Omental fat pad (tissue), 4 donors: ENCODE data around the gene SRD5A1. TPM values are rescaled to one million over a fixed set of nuclear protein-coding genes. Genes with fewer than 3 reads are reported as not detected.
A peak's percentile ranks its signal among the peaks of the same experiment; 100 is the strongest.

Experiments
- ATAC-seq: fragments of 150-250 bp; one replicate; pipeline ENCODE4 v1.9.1; 2016; ENCODE audit warnings: mild to moderate bottlenecking, moderate library complexity; ENCODE audit not compliant: low FRiP score
- DNase-seq: peaks from one replicate; pipeline ENCODE4 v3.0.0-alpha.2; 2019; ENCODE audit warnings: low spot score
- total RNA-seq, 4 donors: library from RNA; depleted of rRNA; stranded (reverse); fragments of >200 nt; gene quantifications; one replicate each; pipeline ENCODE4 v1.1.0, GENCODE V29; 2016
- TF ChIP-seq, protein P1 (sequence below), 3 donors: fragments of 450-650 bp; IDR thresholded peaks; one replicate each; pipeline ENCODE4 v1.5.1; 2016 to 2017; ENCODE audit warnings: antibody characterized with exemption in 3 of 3, mild to moderate bottlenecking in 3 of 3, moderate library complexity in 2 of 3

SRD5A1 gene
- total RNA-seq, 4 donors from 2014 or later: 2.3 to 6.7 (median 6.0) TPM

- DNase-seq (no peak), ATAC-seq (no peak)
- TF ChIP-seq, protein P1, sequence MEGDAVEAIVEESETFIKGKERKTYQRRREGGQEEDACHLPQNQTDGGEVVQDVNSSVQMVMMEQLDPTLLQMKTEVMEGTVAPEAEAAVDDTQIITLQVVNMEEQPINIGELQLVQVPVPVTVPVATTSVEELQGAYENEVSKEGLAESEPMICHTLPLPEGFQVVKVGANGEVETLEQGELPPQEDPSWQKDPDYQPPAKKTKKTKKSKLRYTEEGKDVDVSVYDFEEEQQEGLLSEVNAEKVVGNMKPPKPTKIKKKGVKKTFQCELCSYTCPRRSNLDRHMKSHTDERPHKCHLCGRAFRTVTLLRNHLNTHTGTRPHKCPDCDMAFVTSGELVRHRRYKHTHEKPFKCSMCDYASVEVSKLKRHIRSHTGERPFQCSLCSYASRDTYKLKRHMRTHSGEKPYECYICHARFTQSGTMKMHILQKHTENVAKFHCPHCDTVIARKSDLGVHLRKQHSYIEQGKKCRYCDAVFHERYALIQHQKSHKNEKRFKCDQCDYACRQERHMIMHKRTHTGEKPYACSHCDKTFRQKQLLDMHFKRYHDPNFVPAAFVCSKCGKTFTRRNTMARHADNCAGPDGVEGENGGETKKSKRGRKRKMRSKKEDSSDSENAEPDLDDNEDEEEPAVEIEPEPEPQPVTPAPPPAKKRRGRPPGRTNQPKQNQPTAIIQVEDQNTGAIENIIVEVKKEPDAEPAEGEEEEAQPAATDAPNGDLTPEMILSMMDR (IDR thresholded peaks at IDR 0.05): no peak
Observed at GRCh38 chr5:6707852-6708251, 74.6 kb downstream of the SRD5A1 start.

GRCh38 chr5:6708814-6709213 is 75.6 kb downstream of the SRD5A1 start:
- DNase-seq: no peak
- ATAC-seq: no peak
- TF ChIP-seq, protein P1 (IDR thresholded peaks at IDR 0.05): no peak

- TF ChIP-seq, protein P1 (IDR thresholded peaks at IDR 0.05): no peak
- no peak for ATAC-seq
- no peak for DNase-seq
Observed at GRCh38 chr5:6710070-6710469, 76.8 kb downstream of the SRD5A1 start.

GRCh38 chr5:6710551-6711318 is 77.5 kb downstream of the SRD5A1 start:
- DNase-seq: no peak
- no peak for ATAC-seq
- TF ChIP-seq, protein P1 (IDR thresholded peaks at IDR 0.05): no peak

DNA sequence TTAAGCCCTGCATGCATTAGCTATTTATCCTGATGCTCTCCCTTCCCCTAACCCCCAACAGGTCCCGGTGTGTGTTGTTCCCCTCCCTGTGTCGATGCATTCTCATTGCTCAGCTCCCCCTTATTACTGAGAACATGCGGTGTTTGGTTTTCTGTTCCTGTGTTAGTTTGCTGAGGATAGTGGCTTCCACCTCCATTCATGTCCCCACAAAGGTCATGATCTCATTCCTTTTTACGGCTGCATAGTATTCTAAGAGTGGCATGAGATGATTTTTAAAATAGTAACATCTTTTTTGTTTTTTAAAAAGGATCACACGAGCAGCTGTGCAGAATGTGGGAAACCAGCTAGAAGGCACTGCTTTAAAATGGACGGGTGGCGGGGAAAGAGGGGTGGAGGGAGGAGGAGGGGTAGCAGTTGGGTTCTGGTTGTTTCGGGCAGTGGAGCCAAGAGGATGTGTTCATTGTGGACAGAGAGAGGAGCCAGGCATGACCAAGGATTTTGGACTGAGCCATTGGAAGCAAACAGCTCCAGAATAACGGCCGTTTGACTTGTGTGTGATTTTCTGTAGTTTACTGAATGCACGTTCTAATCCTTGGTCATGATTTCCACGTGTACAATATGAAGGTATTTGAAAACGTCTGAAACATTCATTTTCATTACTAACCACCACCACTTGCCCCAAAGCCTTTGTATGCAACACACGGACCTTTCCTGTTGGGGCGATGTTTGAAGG is 78.3 kb downstream of the SRD5A1 start:
- TF ChIP-seq, protein P1 (IDR thresholded peaks at IDR 0.05): no peak
- ATAC-seq (no peak), DNase-seq (no peak)

DNA sequence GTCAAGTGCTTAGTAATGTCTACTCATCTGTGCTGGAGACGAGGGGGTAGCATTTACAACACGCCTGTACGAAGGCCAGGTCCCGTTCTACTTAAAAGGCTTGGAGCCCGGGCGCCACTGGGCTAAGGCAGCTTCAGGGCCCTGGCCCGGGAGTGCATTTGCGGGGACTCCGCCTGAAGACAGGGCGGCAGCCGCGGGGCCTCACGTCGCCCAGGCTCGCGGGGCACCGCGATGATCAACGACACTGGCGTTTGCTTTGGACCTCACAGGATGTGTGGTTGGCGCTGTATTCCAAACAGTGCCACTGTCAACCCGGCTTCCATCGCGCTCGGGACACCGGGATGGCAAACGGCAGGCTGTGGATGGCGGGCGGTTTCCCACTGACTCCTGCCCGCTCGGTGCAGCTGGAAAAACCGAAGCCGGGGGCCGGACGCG is 78.9 kb downstream of the SRD5A1 start:
- TF ChIP-seq, protein P1 (IDR thresholded peaks at IDR 0.05): no peak
- DNase-seq (no peak), ATAC-seq (peak; percentile 49)
